DMS153 treated with DMSO at 0.1 percent for 48 hours (cell line): Measurements from ENCODE around the gene HIC1.

Source experiments
- DNase-seq: peaks from one replicate; lab custom pipeline; 2025; ENCODE audit not compliant: unreplicated experiment; lab: John Stamatoyannopoulos, UW

Gene HIC1

GRCh38 chr17:2042933-2043332 is 12.0 kb upstream of the HIC1 start:
- no peak for DNase-seq

GRCh38 chr17:2043785-2044184 is 11.1 kb upstream of the HIC1 start:
- no peak for DNase-seq

DNA sequence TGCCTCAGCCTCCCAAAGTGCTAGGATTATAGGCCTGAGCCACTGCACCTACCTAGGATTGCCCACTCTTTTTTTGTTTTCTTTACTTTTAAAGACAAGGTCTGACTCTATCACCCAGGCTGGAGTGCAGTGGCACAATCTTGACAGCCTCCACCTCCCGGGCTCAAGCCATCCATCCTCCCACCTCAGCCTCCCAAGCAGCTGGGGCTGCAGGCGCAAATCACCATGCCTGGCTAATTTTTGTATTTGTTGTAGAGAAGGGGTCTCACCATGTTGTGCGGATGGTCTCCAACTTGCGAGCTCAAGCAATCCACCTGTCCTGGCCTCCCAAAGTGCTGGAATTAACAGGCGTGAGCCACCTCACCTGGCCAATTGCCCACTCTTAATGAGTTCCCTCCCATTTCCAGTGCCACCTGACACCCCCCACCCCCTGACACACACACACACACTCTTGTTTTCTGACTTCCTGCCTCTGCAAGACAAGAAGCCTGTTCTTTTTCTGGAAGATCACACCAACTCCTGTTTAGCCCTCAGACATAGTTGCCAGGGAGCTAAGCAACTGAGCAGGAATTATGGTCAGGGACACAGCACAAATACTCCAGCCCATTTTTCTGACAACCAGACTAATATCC is 10.5 kb upstream of the HIC1 start:
- DNase-seq: no peak

DNA sequence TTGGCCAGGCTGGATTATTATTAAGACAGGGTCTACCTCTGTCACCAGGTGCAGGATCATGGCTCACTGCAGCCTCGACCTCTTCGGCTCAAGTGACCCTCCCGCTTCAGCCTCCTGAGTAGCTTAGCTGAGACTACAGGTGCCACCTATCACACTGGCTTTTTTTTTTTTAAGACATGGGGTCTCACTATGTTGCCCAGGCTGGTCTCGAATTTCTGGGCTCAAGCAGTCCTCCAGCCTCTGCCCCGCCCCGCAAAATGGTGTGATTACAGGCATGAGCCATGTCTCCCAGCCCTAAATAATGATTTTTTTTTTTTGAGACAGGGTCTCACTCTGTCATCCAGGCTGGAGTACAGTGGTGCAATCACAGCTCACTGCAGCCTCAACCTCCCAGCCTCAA is 7.3 kb upstream of the HIC1 start:
- no peak for DNase-seq

GRCh38 chr17:2048805-2049204 is 6.1 kb upstream of the HIC1 start:
- no peak for DNase-seq

- no peak for DNase-seq
These were observed 5.3 kb upstream of the HIC1 start for GRCh38 chr17:2049333-2050299.

- peak; percentile 4 for DNase-seq
These were observed 4.4 kb upstream of the HIC1 start for GRCh38 chr17:2050300-2051060.

DNA sequence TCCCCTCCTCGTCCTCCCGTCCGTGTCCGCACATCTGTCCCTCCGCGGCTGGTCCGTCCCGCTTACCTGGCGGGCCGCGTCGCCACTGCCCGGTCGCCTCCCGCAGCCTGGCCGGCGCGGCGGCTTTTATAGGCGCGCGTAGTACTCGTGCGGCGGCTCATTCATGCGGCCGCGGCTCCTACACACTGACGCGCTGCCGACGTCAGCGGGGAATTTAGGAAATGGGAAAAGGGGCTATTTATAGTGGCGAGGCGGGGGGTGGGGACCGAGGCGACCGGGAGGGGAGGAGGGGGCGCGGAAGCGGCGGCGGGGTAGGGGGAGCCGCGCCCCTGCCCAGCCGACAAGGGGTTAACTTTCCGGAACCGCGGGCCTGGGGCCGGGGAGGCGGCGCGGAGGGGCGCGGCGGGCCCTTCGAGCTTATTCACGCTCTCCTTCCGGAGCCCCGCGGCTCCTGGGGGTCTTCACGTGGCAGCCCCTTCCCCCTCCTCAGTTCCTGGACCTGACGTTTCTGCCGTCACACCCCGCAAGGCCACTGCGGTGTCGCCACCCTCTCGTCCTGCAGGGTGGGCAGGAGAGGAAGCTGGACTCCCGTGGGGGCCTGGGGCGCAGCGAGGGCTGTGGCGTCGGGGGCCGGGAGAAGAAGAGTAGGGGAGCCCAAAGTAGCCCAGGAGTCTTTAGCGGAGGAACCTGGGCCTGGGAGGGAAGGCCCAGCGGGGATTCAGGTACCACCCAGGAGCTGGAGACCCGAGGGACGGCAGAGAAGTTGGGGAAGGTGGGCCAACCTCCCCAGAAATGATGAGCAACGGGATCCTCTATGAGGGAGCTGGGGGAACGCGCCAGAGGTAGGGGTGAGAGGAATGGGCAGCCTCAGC is 3.6 kb upstream of the HIC1 start:
- no peak for DNase-seq

DNA sequence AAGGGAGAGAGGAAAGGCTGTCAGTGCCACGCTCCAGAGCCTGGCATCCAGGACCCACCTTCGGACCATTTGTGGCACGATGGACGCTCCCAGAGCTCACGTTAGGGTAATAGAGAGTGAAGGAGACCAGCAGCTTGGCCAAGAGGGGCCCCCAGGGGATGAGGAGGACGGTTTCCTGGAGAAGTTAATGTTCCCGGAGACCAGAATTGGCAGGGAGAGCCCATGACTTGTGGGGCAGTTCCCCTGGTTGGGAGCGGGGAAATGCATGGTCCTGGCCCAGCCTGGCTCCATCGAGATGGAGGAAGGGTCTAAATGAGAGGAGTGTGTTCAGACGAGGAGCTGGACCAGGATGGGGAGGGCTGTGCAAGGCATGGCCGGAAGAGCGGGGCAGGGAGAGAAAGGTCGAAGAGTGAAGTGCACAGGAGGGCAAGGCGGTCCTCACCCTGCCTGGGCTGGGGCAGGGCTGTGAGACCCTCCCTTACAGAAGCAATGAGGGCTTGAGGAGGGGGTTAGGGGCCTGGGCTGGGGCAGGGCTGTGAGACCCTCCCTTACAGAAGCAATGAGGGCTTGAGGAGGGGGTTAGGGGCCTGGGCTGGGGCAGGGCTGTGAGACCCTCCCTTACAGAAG is 2.9 kb upstream of the HIC1 start:
- no peak for DNase-seq

- DNase-seq: peak; percentile 6
These were observed 1.3 kb upstream of the HIC1 start for GRCh38 chr17:2053380-2054261.

DNA sequence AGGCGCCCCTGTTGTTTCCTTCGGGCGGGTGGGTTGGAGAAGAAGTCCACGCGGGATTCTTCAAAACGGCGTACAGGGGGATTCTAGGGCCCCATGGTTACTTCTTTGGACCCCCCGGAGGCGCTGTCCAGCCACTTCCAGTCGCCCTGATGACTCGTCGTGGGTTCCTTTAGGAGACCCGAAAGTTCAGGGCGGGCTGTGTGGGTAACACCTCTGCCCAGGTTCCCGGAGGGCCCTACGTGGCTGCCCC is 716 bp upstream of the HIC1 start:
- DNase-seq: no peak

DNA sequence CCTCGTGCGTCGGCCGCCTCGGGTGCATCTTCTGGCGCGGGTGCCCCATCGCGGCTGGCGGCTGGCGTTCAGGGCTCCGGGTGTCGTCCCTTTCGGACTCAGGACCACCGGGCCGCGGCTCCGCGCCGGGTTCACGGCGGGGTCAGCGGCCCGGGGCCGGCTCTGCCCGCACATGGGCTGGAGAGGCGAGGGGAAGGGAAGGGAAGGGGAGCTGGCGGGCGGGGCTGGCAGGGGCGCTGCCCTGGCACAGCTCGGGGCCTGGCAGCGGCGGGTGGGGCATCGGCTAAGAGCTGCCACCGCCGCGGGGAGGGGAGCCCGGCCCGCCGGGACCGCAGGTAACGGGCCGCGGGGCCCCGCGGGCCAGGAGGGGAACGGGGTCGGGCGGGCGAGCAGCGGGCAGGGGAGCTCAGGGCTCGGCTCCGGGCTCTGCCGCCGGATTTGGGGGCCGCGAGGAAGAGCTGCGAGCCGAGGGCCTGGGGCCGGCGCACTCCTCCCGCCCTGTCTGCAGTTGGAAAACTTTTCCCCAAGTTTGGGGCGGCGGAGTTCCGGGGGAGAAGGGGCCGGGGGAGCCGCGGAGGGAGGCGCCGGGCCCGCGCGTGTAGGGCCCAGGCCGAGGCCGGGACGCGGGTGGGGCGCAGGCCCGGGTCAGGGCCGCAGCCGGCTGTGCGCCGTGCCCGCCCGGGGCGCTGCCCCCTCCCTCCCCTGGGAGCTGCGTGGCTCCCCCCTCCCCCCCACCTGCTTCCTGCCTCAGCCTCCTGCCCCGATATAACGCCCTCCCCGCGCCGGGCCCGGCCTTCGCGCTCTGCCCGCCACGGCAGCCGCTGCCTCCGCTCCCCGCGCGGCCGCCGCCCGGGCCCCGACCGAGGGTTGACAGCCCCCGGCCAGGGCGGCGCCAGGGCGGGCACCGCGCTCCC is 646 bp downstream of the HIC1 start:
- DNase-seq: no peak

DNA sequence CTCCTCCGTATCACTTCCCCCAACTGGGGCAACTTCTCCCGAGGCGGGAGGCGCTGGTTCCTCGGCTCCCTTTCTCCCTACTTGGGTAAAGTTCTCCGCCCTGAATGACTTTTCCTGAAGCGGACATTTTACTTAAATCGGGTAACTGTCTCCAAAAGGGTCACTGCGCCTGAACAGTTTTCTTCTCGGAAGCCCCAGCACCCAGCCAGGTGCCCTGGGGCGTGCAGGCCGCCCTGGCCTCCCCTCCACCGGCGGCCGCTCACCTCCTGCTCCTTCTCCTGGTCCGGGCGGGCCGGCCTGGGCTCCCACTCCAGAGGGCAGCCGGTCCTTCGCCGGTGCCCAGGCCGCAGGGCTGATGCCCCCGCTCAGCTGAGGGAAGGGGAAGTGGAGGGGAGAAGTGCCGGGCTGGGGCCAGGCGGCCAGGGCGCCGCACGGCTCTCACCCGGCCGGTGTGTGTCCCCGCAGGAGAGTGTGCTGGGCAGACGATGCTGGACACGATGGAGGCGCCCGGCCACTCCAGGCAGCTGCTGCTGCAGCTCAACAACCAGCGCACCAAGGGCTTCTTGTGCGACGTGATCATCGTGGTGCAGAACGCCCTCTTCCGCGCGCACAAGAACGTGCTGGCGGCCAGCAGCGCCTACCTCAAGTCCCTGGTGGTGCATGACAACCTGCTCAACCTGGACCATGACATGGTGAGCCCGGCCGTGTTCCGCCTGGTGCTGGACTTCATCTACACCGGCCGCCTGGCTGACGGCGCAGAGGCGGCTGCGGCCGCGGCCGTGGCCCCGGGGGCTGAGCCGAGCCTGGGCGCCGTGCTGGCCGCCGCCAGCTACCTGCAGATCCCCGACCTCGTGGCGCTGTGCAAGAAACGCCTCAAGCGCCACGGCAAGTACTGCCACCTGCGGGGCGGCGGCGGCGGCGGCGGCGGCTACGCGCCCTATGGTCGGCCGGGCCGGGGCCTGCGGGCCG is 1.6 kb downstream of the HIC1 start:
- DNase-seq: no peak

DNA sequence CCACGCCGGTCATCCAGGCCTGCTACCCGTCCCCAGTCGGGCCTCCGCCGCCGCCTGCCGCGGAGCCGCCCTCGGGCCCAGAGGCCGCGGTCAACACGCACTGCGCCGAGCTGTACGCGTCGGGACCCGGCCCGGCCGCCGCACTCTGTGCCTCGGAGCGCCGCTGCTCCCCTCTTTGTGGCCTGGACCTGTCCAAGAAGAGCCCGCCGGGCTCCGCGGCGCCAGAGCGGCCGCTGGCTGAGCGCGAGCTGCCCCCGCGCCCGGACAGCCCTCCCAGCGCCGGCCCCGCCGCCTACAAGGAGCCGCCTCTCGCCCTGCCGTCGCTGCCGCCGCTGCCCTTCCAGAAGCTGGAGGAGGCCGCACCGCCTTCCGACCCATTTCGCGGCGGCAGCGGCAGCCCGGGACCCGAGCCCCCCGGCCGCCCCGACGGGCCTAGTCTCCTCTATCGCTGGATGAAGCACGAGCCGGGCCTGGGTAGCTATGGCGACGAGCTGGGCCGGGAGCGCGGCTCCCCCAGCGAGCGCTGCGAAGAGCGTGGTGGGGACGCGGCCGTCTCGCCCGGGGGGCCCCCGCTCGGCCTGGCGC is 2.4 kb downstream of the HIC1 start:
- no peak for DNase-seq

DNA sequence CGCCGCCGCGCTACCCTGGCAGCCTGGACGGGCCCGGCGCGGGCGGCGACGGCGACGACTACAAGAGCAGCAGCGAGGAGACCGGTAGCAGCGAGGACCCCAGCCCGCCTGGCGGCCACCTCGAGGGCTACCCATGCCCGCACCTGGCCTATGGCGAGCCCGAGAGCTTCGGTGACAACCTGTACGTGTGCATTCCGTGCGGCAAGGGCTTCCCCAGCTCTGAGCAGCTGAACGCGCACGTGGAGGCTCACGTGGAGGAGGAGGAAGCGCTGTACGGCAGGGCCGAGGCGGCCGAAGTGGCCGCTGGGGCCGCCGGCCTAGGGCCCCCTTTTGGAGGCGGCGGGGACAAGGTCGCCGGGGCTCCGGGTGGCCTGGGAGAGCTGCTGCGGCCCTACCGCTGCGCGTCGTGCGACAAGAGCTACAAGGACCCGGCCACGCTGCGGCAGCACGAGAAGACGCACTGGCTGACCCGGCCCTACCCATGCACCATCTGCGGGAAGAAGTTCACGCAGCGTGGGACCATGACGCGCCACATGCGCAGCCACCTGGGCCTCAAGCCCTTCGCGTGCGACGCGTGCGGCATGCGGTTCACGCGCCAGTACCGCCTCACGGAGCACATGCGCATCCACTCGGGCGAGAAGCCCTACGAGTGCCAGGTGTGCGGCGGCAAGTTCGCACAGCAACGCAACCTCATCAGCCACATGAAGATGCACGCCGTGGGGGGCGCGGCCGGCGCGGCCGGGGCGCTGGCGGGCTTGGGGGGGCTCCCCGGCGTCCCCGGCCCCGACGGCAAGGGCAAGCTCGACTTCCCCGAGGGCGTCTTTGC is 3.1 kb downstream of the HIC1 start:
- no peak for DNase-seq
